ENCODE results near the gene ARHGAP42. TPM values are rescaled to one million over a fixed set of nuclear protein-coding genes. Genes with fewer than 3 reads are reported as not detected.

Gene ARHGAP42
- total RNA-seq, 1 experiment from 2014 or later: 7.1 TPM

GRCh38 chr11:100865443-100866065, 178.5 kb downstream of the ARHGAP42 start:
- in situ Hi-C loops (cut with HindIII; ENCODE audit: low pct_unique_long_range_greater_than_20kb, low sequenced_read_pairs): no loop called here
- no peak overlapping the region for H3K4me3 ChIP-seq (ENCODE audit: low read depth in 2 of 2, low read length in 2 of 2)
- CTCF ChIA-PET: no interaction called here
- no peaks in the 10 kb centered on the region for H3K36me3 ChIP-seq (ENCODE audit: control insufficient read depth, insufficient read depth, low read length)
- POLR2A ChIA-PET: no interaction called here
- H3K9me3 ChIP-seq (ENCODE audit: control insufficient read depth, insufficient read depth, low read depth, low read length): no peaks in the 10 kb centered on the region
- ATAC-seq (no peak), DNase-seq (ENCODE audit: low read depth, low spot score) (no peak)
- intact Hi-C loops (cut with micrococcal nuclease; ENCODE audit: unreplicated experiment): no loop called here
- H3K27ac ChIP-seq (ENCODE audit: low read length): no peak overlapping the region
- H3K27me3 ChIP-seq (ENCODE audit: control insufficient read depth, insufficient read depth, low read length): no peaks in the 10 kb centered on the region
- no TSS peak for BruUV-seq (replicated peaks)
- no peaks in the 10 kb centered on the region for H3K4me1 ChIP-seq (ENCODE audit: control insufficient read depth, insufficient read depth, low read length)
- no peak for TF ChIP-seq REST (IDR thresholded peaks at IDR 0.05; ENCODE audit: insufficient read depth in 1 of 2, low read depth in 2 of 2, low read length in 1 of 2)
- no peak for TF ChIP-seq POLR2AphosphoS5 (IDR thresholded peaks at IDR 0.05; ENCODE audit: low read depth, low read length)

- no TSS peak for BruUV-seq (replicated peaks)
- intact Hi-C loops (cut with micrococcal nuclease; ENCODE audit: unreplicated experiment) (no loop called here), in situ Hi-C loops (cut with HindIII; ENCODE audit: low pct_unique_long_range_greater_than_20kb, low sequenced_read_pairs) (no loop called here)
- Histone ChIP-seq H3K4me3 (ENCODE audit: low read depth in 2 of 2, low read length in 2 of 2) (no peak overlapping the region), H3K9me3 (ENCODE audit: control insufficient read depth, insufficient read depth, low read depth, low read length) (no peaks in the 10 kb centered on the region), H3K27ac (ENCODE audit: low read length) (no peak overlapping the region), H3K36me3 (ENCODE audit: control insufficient read depth, insufficient read depth, low read length) (no peaks in the 10 kb centered on the region), H3K4me1 (ENCODE audit: control insufficient read depth, insufficient read depth, low read length) (no peaks in the 10 kb centered on the region), H3K27me3 (ENCODE audit: control insufficient read depth, insufficient read depth, low read length) (no peaks in the 10 kb centered on the region)
- POLR2A ChIA-PET: no interaction called here
- CTCF ChIA-PET: no interaction called here
- TF ChIP-seq REST (IDR thresholded peaks at IDR 0.05; ENCODE audit: insufficient read depth in 1 of 2, low read depth in 2 of 2, low read length in 1 of 2) (no peak), POLR2AphosphoS5 (IDR thresholded peaks at IDR 0.05; ENCODE audit: low read depth, low read length) (no peak), TCF7L2 (IDR thresholded peaks at IDR 0.05; ENCODE audit: low read depth, low read length) (no peak), SIN3A (IDR thresholded peaks at IDR 0.05; ENCODE audit: borderline replicate concordance, insufficient read depth, low read depth, low read length) (no peak), CTCF (IDR thresholded peaks at IDR 0.05) (no peak)
- ATAC-seq: no peak
- no peak for DNase-seq (ENCODE audit: low read depth, low spot score)
Measured at GRCh38 chr11:100866453-100866852, 179.4 kb downstream of the ARHGAP42 start.

All from Panc1 (cell line).